ENCODE measurements around the gene TTC13. TPM values are rescaled to one million over a fixed set of nuclear protein-coding genes. Genes with fewer than 3 reads are reported as not detected.

The TTC13 gene
- total and polyA plus RNA-seq, 2 of the 13 experiments (the other 11 are each of a cell fraction or from before 2014, with no cell fraction given): 5.8 to 15.9 TPM

- TF ChIP-seq TERF1 (CRISPR knock-in tag; IDR thresholded peaks at IDR 0.05) (no peak), ZNF503 (CRISPR knock-in tag; IDR thresholded peaks at IDR 0.05) (no peak), ZNF10 (CRISPR knock-in tag; IDR thresholded peaks at IDR 0.05; ENCODE audit: borderline replicate concordance, low read depth) (no peak), ZNF800 (CRISPR knock-in tag; IDR thresholded peaks at IDR 0.05) (no peak)
Measured at GRCh38 chr1:230870916-230871315, 107.7 kb downstream of the TTC13 start (continued).

GRCh38 chr1:230869500-230869899, 109.2 kb downstream of the TTC13 start:
- ATAC-seq: no peak
- CTCF ChIA-PET (ENCODE audit: low intra/inter-chr PET ratio, low total read pairs): no interaction called here
- TF ChIP-seq BRD4 (CRISPR knock-in tag; IDR thresholded peaks at IDR 0.05): no peak
- no peak for TF ChIP-seq ZNF205 (CRISPR knock-in tag; IDR thresholded peaks at IDR 0.05)
- TF ChIP-seq ESRRA (CRISPR knock-in tag; IDR thresholded peaks at IDR 0.05; ENCODE audit: low read depth): no peak
- no peak for TF ChIP-seq ZNF430 (CRISPR knock-in tag; IDR thresholded peaks at IDR 0.05)
- no peak for TF ChIP-seq JUN (CRISPR knock-in tag; IDR thresholded peaks at IDR 0.05)
- TF ChIP-seq ZNF281 (CRISPR knock-in tag; IDR thresholded peaks at IDR 0.05; ENCODE audit: borderline replicate concordance): no peak
- no peak for TF ChIP-seq FOXP1 (IDR thresholded peaks at IDR 0.05)
- TF ChIP-seq FOXP1 (CRISPR knock-in tag; IDR thresholded peaks at IDR 0.05): no peak
- no peak for TF ChIP-seq DZIP1 (CRISPR knock-in tag; IDR thresholded peaks at IDR 0.05)

More at GRCh38 chr1:230869500-230869899, 109.2 kb downstream of the TTC13 start:
- no peak for FAIRE-seq
- in situ Hi-C loops (cut with HindIII; ENCODE audit: extremely low pct_ligation_motif_present, low pct_unique_long_range_greater_than_20kb) (no loop called here), intact Hi-C loops (cut with micrococcal nuclease; ENCODE audit: unreplicated experiment) (no loop called here)
- 67% methylated on average over 4 of the region's 4 CpGs for WGBS (ENCODE audit: low lambda C conversion rate)
- DNase-seq (ENCODE audit: low spot score): no peak
- Histone ChIP-seq H3K9me3 (ENCODE audit: low read length) (no peaks in the 10 kb centered on the region), H3K9ac (ENCODE audit: insufficient read depth, low read depth, low read length) (peak overlapping the region; percentile 95), H2AFZ (ENCODE audit: low read length) (no peak overlapping the region), H3K27me3 (ENCODE audit: control insufficient read depth in 1 of 2, insufficient read depth in 2 of 2, low read length in 2 of 2) (no peaks in the 10 kb centered on the region), H3K36me3 (replicated peaks in 1 of 2; ENCODE audit: control insufficient read depth in 1 of 2, insufficient read depth in 2 of 2, low read length in 2 of 2) (no peaks in the 10 kb centered on the region; a peak in 1 of 5 replicates), H3K4me3 (replicated peaks in 1 of 3; ENCODE audit: insufficient read depth in 1 of 3, low read depth in 2 of 3, low read length in 3 of 3) (peak overlapping the region; percentile 62 to 79 (median 71); a peak in 5 of 6 replicates), H3K79me2 (ENCODE audit: insufficient read depth, low read length) (peaks cover 13% of the 10 kb centered on the region), H3K4me2 (ENCODE audit: low read depth, low read length) (peak overlapping the region; percentile 90), H3K27ac (ENCODE audit: extremely low read length, insufficient read depth, low read length) (peak overlapping the region; percentile 86), H4K20me1 (ENCODE audit: insufficient read depth, low read length) (no peaks in the 10 kb centered on the region), H3K4me1 (ENCODE audit: insufficient read depth, low read length) (peaks cover 51% of the 10 kb centered on the region)
- POLR2A ChIA-PET: interaction anchor here (1.0 to 1.6 kb wide), 7 partner anchors 10 to 365 kb away, joined by 3 to 7 read pairs (median 3); no protein-coding TSS in a partner anchor
- TSS peak; percentile 86 for BruUV-seq (replicated peaks)
